Thymus (tissue), 11 donors: ENCODE results near the gene SCARF2. TPM values are rescaled to one million over a fixed set of nuclear protein-coding genes. Genes with fewer than 3 reads are reported as not detected.

Source experiments
- DNase-seq, 9 donors: peaks; one replicate each; pipeline ENCODE4 v3.0.0-alpha.2; 2013; ENCODE audit warnings: low spot score in 9 of 9, low read depth in 6 of 9, missing footprints in 1 of 9
- H3K27ac ChIP-seq, 2 donors: one replicate each; pipeline ENCODE4 v1.5.1; 2013; ENCODE audit warnings: control low read depth in 1 of 2, low read depth in 1 of 2, low read length in 1 of 2, mild to moderate bottlenecking in 1 of 2, moderate library complexity in 1 of 2
- H3K27me3 ChIP-seq, 2 donors: one replicate each; pipeline ENCODE4 v1.5.1; 2013; ENCODE audit warnings: low read length in 1 of 2; ENCODE audit not compliant: control insufficient read depth in 2 of 2, insufficient read depth in 1 of 2
- H3K36me3 ChIP-seq, 2 donors: one replicate each; pipeline ENCODE4 v1.5.1; 2013; ENCODE audit warnings: low read length in 1 of 2, mild to moderate bottlenecking in 1 of 2, moderate library complexity in 1 of 2; ENCODE audit not compliant: control insufficient read depth in 2 of 2, insufficient read depth in 2 of 2
- H3K4me1 ChIP-seq, 2 donors: one replicate each; pipeline ENCODE4 v1.5.1; 2013; ENCODE audit warnings: low read length in 2 of 2; ENCODE audit not compliant: control insufficient read depth in 2 of 2, insufficient read depth in 2 of 2
- H3K4me3 ChIP-seq, 2 donors: one replicate each; pipeline ENCODE4 v1.5.1; 2013; ENCODE audit warnings: low read length in 2 of 2, control low read depth in 1 of 2, mild to moderate bottlenecking in 1 of 2
- H3K9me3 ChIP-seq, 2 donors: one replicate each; pipeline ENCODE4 v1.5.1; 2013; ENCODE audit warnings: low read length in 1 of 2, mild to moderate bottlenecking in 1 of 2; ENCODE audit not compliant: control insufficient read depth in 2 of 2, insufficient read depth in 1 of 2
- WGBS: extraction: QIAGEN DNeasy Blood & Tissue Kit; methylation state at CpG from one replicate; pipeline ENCODE4 v1.1.7; 2013; 5-methylcytosine and 5-hydroxymethylcytosine counted together
- polyA plus RNA-seq: library from polyadenylated mRNA; stranded (reverse); fragments of 200-250 nt; gene quantifications from one replicate; pipeline ENCODE4 v1.2.3, GENCODE V29; 2013
- total RNA-seq: library from RNA; stranded (reverse); fragments of 120-200 nt; gene quantifications from one replicate; pipeline ENCODE4 v1.2.4, GENCODE V29; 2013
- donor health status: healthy.

The SCARF2 gene
- total and polyA plus RNA-seq, 2 donors, result 0.38 to 1.3 TPM

DNA sequence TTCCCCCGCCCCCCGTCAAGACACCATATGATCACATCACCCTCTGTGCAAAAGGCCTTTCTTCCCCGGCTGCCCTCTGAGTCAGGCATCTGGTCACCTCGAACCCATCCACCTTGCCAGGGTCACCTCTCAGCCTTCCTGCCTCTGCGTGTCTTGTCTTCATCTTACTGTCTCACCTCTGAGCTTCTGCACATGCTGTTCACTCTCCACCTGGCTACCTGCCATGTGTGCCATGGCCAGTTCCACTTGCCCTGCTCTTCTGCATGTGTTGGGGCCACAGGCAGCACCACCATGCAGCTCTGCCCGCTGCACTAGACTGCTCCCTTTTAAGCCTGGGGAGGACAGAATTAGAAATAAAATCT is 33.9 kb downstream of the SCARF2 start:
- no peak for DNase-seq
- WGBS, result 97% methylated on average over 6 of the region's 6 CpGs
- H3K36me3 ChIP-seq, result peaks cover 17 to 31% of the 10 kb centered on the region in 2 donors
- no peaks in the 10 kb centered on the region for H3K9me3 ChIP-seq
- no peak overlapping the region for H3K4me3 ChIP-seq
- H3K27ac ChIP-seq, result no peak overlapping the region
- no peaks in the 10 kb centered on the region for H3K4me1 ChIP-seq
- no peaks in the 10 kb centered on the region for H3K27me3 ChIP-seq

GRCh38 chr22:20402960-20403778 is 34.5 kb downstream of the SCARF2 start:
- Histone ChIP-seq H3K4me3 (no peak overlapping the region), H3K27me3 (no peaks in the 10 kb centered on the region), H3K9me3 (no peaks in the 10 kb centered on the region), H3K27ac (no peak overlapping the region), H3K36me3 (peaks cover 17 to 31% of the 10 kb centered on the region in 2 donors), H3K4me1 (no peaks in the 10 kb centered on the region)
- 96% methylated on average over 9 of the region's 9 CpGs for WGBS
- no peak for DNase-seq

GRCh38 chr22:20401376-20402014 is 36.1 kb downstream of the SCARF2 start:
- Histone ChIP-seq H3K4me1 (no peaks in the 10 kb centered on the region), H3K36me3 (peaks cover 10 to 24% of the 10 kb centered on the region in 2 donors), H3K27ac (no peak overlapping the region), H3K4me3 (no peak overlapping the region), H3K9me3 (no peaks in the 10 kb centered on the region), H3K27me3 (no peaks in the 10 kb centered on the region)
- no peak for DNase-seq
- 97% methylated on average over 13 of the region's 13 CpGs for WGBS

- 95% methylated on average over 15 of the region's 15 CpGs for WGBS
- no peak for DNase-seq
- Histone ChIP-seq H3K4me3 (no peak overlapping the region), H3K4me1 (peaks cover 0 to under 1% of the 10 kb centered on the region in 2 donors), H3K27ac (no peak overlapping the region), H3K36me3 (peaks cover 7 to 17% of the 10 kb centered on the region in 2 donors), H3K27me3 (no peaks in the 10 kb centered on the region), H3K9me3 (no peaks in the 10 kb centered on the region)
These were observed 36.8 kb downstream of the SCARF2 start for GRCh38 chr22:20400606-20401375.

GRCh38 chr22:20399866-20400605 is 37.6 kb downstream of the SCARF2 start:
- no peaks in the 10 kb centered on the region for H3K27me3 ChIP-seq

GRCh38 chr22:20398420-20398819 is 39.2 kb downstream of the SCARF2 start:
- Histone ChIP-seq H3K27me3 (peaks cover 0 to 6% of the 10 kb centered on the region in 2 donors), H3K4me3 (no peak overlapping the region), H3K4me1 (peaks cover 1 to 19% of the 10 kb centered on the region in 2 donors), H3K27ac (no peak overlapping the region), H3K36me3 (peaks cover 6 to 9% of the 10 kb centered on the region in 2 donors), H3K9me3 (no peaks in the 10 kb centered on the region)
- no peak for DNase-seq
- WGBS, result 97% methylated on average over 5 of the region's 5 CpGs

More at GRCh38 chr22:20399866-20400605, 37.6 kb downstream of the SCARF2 start:
- DNase-seq, result no peak
- no peaks in the 10 kb centered on the region for H3K9me3 ChIP-seq
- H3K36me3 ChIP-seq, result peaks cover 6 to 10% of the 10 kb centered on the region in 2 donors
- H3K27ac ChIP-seq, result no peak overlapping the region
- no peak overlapping the region for H3K4me3 ChIP-seq
- peaks cover 0 to 8% of the 10 kb centered on the region in 2 donors for H3K4me1 ChIP-seq
- 88% methylated on average over 4 of the region's 4 CpGs for WGBS

DNA sequence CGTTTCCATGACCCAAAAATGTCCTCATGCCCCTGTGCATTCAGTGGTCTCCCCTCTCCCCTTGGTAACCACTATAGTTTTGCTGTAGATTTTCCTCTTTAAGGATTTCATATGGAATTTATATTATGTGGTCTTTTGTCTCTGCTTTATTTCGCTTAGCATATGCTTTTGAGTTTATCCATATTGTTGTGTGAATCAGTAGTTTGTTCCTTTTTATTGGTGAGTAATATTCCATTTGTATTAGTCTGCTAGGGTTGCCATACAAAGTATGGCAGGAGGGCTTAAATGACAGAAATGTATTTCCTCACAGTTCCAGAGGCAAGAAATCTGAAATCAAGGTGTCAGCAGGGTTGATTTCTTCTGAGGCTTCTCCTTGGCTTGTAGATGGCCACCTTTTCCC is 40.1 kb downstream of the SCARF2 start:
- Histone ChIP-seq H3K27me3 (peaks cover 0 to 6% of the 10 kb centered on the region in 2 donors), H3K36me3 (peaks cover 5 to 6% of the 10 kb centered on the region in 2 donors), H3K27ac (no peak overlapping the region), H3K9me3 (no peaks in the 10 kb centered on the region), H3K4me3 (no peak overlapping the region), H3K4me1 (peaks cover 3 to 21% of the 10 kb centered on the region in 2 donors)
- DNase-seq, result no peak
- WGBS, result 96% methylated on average over 2 of the region's 2 CpGs

GRCh38 chr22:20396639-20397038 is 41.0 kb downstream of the SCARF2 start:
- peaks cover 3 to 21% of the 10 kb centered on the region in 2 donors for H3K4me1 ChIP-seq
- H3K9me3 ChIP-seq, result no peaks in the 10 kb centered on the region
- no peak for DNase-seq
- peaks cover 0 to 6% of the 10 kb centered on the region in 2 donors for H3K27me3 ChIP-seq
- H3K36me3 ChIP-seq, result peaks cover 5 to 6% of the 10 kb centered on the region in 2 donors
- no peak overlapping the region for H3K4me3 ChIP-seq
- WGBS, result 92% methylated on average over 1 of the region's 1 CpG
- H3K27ac ChIP-seq, result no peak overlapping the region
